ENCODE measurements around the gene C7orf57.
"Not testable (repeated sequence)": the region's sequence is repeated elsewhere in the genome, so short reads cannot be mapped to it uniquely, and the experiment has no call there.

The C7orf57 gene

GRCh38 chr7:48078470-48078869 is 43.1 kb downstream of the C7orf57 start:
- H3K36me3 ChIP-seq (ENCODE audit: control insufficient read depth, insufficient read depth, low read length) = no peaks in the 10 kb centered on the region
- no peak overlapping the region for H3K4me3 ChIP-seq (replicated peaks; ENCODE audit: low read depth, low read length)
- H3K27me3 ChIP-seq (replicated peaks; ENCODE audit: control insufficient read depth, insufficient read depth, low read length) = no peaks in the 10 kb centered on the region
- TF ChIP-seq CTCF (IDR thresholded peaks at IDR 0.05; ENCODE audit: insufficient read depth, low read length, poor library complexity, severe bottlenecking) = no peak
- DNase-seq (ENCODE audit: extremely low read depth, insufficient read length) = no peak

- H3K36me3 ChIP-seq (ENCODE audit: control insufficient read depth, insufficient read depth, low read length); H3K27me3 ChIP-seq (replicated peaks; ENCODE audit: control insufficient read depth, insufficient read depth, low read length); H3K4me3 ChIP-seq (replicated peaks; ENCODE audit: low read depth, low read length); DNase-seq (ENCODE audit: extremely low read depth, insufficient read length): not testable (repeated sequence)
Measured at GRCh38 chr7:48082378-48082777, 47.0 kb downstream of the C7orf57 start.

DNA sequence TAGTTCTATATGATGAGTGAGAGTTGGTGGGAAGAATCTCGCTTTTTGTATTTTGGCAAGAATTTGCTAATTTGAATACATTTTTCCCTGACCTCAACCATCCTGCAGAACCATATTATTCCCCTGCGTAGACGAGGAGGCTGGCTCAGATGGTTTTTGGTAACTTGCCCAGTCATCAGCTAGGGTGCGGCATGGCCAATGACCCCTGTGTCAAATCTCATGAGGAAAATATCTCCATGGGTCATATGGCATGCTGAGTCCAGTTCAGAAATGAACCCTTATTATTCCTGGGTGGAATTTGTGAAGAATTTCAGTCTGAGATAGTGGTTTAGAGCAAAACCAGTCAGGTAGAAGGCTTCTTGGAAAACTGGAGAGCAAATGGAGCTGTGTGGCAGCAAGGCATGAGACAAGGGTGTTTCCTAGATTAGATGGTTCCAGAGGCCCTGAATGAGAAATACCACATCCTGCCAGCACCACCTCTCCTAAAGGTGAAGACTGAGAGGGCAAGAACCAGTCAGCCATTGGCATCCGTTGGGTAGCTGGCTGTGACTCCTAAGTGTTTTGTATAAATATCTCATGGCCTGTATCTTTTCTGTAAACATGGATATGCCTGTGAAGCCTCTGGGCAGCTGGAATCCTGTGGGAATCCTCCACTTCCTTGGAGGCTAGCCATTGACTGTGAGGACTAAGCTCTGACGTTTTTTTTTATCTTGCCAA is 47.9 kb downstream of the C7orf57 start:
- Histone ChIP-seq H3K36me3 (ENCODE audit: control insufficient read depth, insufficient read depth, low read length) (no peaks in the 10 kb centered on the region), H3K4me3 (replicated peaks; ENCODE audit: low read depth, low read length) (no peak overlapping the region), H3K27me3 (replicated peaks; ENCODE audit: control insufficient read depth, insufficient read depth, low read length) (no peaks in the 10 kb centered on the region)
- TF ChIP-seq CTCF (IDR thresholded peaks at IDR 0.05; ENCODE audit: insufficient read depth, low read length, poor library complexity, severe bottlenecking) = no peak
- no peak for DNase-seq (ENCODE audit: extremely low read depth, insufficient read length)

- Histone ChIP-seq H3K4me3 (replicated peaks; ENCODE audit: low read depth, low read length) (no peak overlapping the region), H3K27me3 (replicated peaks; ENCODE audit: control insufficient read depth, insufficient read depth, low read length) (no peaks in the 10 kb centered on the region), H3K36me3 (ENCODE audit: control insufficient read depth, insufficient read depth, low read length) (no peaks in the 10 kb centered on the region)
- TF ChIP-seq CTCF (IDR thresholded peaks at IDR 0.05; ENCODE audit: insufficient read depth, low read length, poor library complexity, severe bottlenecking) = no peak
- DNase-seq (ENCODE audit: extremely low read depth, insufficient read length) = peak; percentile 72
Measured at GRCh38 chr7:48084727-48085432, 49.5 kb downstream of the C7orf57 start.

DNA sequence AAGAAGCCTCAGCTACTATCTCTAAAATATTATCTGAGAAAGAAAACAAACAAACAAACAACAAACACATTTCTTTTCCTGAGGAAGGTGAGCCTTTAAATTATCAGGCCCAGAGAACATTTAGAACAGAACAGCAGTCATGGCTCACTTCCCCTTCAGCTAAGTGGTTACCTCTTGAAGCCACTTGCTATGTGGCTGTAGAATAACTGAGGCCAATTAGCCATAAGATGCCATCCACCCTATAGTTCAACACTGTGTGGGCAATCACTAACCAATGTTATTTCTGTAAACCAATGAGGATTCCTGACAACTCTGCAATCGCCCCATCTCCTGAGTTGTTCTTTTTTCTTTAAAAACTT is 50.1 kb downstream of the C7orf57 start:
- no peaks in the 10 kb centered on the region for H3K36me3 ChIP-seq (ENCODE audit: control insufficient read depth, insufficient read depth, low read length)
- peak; percentile 15 for DNase-seq (ENCODE audit: extremely low read depth, insufficient read length)
- no peak overlapping the region for H3K4me3 ChIP-seq (replicated peaks; ENCODE audit: low read depth, low read length)
- TF ChIP-seq CTCF (IDR thresholded peaks at IDR 0.05; ENCODE audit: insufficient read depth, low read length, poor library complexity, severe bottlenecking) = no peak
- no peaks in the 10 kb centered on the region for H3K27me3 ChIP-seq (replicated peaks; ENCODE audit: control insufficient read depth, insufficient read depth, low read length)

DNA sequence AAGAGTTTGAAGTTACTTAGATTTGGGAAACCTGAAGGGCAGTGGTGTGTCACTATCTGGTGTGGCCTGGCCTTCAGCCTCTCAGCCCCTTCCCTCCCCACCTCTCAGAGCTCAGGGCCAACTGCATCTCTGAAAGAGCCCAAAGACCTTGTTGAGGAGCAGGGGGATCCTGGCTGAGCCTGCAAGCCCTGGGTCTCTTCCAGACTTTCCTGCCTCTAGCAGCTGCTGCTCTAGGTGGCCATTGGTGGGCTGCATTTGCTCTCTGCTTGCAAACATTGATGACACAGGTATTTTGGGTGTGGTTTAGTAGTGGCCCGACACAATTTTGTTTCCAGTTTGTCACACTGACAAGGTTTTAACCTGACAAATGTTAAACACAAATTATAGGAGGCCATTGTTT is 50.6 kb downstream of the C7orf57 start:
- DNase-seq (ENCODE audit: extremely low read depth, insufficient read length) = peak; percentile 18
- no peak for TF ChIP-seq CTCF (IDR thresholded peaks at IDR 0.05; ENCODE audit: insufficient read depth, low read length, poor library complexity, severe bottlenecking)
- no peaks in the 10 kb centered on the region for H3K36me3 ChIP-seq (ENCODE audit: control insufficient read depth, insufficient read depth, low read length)
- H3K4me3 ChIP-seq (replicated peaks; ENCODE audit: low read depth, low read length) = no peak overlapping the region
- no peaks in the 10 kb centered on the region for H3K27me3 ChIP-seq (replicated peaks; ENCODE audit: control insufficient read depth, insufficient read depth, low read length)
